ENCODE results near the gene B4GALT3.

The B4GALT3 gene

DNA sequence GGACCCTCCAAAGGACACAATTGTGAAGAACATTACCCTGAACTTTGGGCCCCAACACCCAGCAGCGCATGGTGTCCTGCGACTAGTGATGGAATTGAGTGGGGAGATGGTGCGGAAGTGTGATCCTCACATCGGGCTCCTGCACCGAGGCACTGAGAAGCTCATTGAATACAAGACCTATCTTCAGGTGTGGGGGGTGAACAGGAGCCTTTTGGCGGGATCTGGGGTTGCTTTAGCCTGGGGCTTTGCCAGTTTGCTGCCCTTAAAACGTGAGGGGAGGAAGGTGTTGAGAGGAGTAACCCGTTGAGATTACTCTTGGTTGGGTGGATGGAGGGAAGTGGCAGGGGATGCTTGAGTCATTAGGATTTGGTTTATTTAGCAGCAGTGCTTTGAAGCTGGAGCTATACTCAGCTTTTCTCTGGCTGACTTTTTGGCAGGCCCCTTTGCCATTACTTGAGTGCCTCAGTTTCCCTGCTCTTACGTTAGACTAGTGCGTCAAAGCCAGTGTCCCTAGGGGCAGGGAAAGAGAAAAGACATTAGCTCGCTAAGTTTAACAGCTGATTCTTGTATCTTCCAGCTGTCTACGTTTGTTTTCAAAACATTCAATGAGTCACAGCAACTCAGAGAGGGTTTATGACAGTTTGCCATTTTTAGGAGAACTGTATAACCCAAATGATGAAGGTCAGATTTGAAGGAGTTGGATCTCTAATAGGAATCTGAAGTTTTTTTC is 29.3 kb upstream of the B4GALT3 start:
- DNase-seq (ENCODE audit: low spot score) = no peak

DNA sequence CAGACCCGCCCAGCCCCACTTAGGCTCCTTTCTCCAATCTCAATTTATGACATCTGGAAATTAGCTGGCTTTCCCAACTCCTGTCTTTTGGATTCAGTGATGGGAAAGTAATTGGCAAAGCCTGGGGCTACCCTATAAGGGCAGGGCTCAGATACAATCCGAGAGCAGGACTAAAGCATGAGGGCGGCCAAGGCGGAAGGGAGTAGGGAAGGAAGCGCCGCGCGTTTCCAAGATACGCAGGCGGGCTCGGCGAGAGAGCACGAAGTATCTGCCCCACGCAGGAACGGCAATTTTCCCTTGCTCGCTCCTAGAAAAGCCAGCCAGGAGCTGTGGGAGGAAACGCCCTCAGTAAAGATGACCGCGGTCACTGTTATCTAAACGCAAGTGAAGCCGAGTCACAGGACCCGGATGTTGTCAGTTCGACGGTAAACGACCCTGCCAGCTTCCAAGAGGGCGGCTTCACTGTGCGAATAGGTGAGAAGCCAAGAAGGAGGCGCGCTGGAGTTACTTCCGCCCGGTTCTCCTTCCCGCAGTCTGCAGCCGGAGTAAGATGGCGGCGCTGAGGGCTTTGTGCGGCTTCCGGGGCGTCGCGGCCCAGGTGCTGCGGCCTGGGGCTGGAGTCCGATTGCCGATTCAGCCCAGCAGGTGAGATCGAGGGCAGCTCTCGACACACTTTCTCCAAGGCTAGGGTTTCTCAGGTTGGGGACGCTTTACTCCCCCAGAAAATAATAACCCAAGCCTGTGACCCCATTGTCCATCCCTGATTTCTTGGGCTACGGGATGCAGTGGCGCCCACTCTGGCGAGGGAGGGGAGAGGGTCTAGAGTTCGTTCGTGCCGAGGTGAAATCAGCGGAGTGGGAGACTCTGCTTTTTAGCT is 24.8 kb upstream of the B4GALT3 start, which contains the start of gene NDUFS2:
NDUFS2 (plus strand) TSS at position 532 of the 877 bp plus-strand sequence; CDS start at position 551, 19 bp downstream.
- DNase-seq (ENCODE audit: low spot score) = peak; percentile 99

- DNase-seq (ENCODE audit: low spot score) = peak; percentile 61
Observed at GRCh38 chr1:161200992-161201835, 23.9 kb upstream of the B4GALT3 start.

- peak; percentile 94 for DNase-seq (ENCODE audit: low spot score)
Observed at GRCh38 chr1:161200421-161200991, 23.2 kb upstream of the B4GALT3 start.

DNA sequence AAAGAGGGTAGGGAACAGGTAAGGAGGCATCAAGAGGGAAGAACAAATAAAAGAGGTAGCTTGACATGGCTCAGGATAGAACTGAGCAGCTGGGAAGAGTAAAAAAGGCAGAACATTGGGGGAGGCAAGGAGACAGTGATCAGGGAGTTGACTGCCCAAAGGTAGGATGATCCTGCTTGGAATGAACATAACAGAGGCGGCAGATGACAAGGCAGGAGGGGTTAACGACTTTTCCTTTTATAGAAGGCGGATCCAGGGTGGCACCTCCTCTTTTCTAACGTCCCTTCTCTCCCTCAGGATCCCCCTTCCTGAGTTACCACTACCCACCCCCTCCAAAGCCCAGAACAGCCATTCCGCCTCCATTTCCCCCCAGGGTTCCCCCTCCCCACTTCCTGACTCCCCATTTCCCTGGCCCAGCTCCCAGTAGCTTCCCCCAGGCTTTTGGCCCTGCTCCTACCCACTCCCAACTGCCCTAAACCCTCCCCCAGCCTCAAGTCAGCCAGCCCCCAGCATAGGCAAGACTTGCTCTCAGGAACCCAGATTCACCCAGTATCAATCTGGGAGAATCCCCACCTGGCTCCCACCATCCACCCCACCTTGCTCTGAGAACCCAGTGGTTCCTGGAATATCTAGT is 22.3 kb upstream of the B4GALT3 start:
- no peak for DNase-seq (ENCODE audit: low spot score)

DNA sequence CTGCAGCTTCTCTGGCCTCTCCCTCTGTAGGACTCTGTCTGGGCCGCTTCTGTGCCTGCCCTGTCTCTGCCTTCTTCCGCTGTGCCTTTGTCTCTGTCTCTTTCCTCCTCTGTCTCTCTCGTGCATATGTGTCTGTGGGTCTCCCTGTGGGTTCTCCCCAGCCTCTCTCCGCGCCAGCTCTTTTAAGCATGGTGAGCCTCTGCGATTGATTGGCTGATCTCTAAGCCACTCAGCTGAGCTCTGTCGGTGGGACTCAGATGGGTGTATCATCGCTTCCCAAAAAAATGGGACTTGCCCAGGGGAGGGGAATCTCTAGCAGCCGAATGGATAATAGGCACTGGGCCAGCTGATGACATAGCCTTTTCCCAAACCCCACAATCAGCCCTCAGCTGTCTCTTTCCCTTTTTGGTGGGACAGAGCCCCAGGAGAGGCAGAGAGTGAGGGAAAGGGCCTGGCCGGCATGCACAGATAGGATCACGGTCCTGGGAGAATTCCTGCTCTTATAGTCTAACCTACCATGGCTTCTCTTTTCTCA is 21.7 kb upstream of the B4GALT3 start, which contains the start of gene ADAMTS4:
ADAMTS4 (minus strand) TSS at position 158 of the 535 bp plus-strand sequence. CDS start 427 bp downstream, outside the sequence.
- DNase-seq (ENCODE audit: low spot score) = peak; percentile 95

DNA sequence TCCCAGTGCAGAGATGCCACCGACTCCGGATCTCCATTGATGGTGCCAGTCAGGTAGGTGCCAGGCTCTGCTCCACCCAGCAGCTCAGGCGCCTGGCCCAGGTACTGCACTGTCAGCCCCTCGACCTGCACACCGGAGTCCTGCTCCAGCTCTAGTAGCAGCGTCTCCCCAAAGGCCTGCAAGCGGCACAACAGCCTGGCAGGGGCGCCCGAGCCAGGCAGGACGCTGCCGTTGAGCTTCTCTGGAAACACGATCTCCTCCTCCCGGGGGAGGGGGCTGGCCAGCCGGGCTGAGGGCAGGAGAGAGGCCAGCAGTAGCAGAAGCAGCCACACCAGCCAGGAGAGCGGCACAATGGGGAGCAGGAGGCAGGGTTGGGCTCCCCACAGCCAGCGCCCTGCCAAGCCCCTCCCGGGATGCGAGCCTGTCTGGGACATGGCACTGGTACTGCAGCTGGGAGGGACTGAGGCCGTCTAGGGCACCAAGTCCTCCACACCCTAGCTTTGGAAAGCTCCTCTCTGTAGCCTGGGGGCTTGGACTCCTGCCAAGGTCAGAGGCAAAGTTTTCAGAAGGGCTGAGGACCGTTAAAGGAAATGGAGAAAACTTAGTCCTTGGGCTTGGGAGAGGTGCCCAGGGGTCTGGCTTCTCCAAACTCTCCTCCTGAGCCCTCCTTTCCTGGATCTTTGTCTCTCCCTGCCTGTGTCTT is 21.0 kb upstream of the B4GALT3 start:
- peak; percentile 57 for DNase-seq (ENCODE audit: low spot score)

DNA sequence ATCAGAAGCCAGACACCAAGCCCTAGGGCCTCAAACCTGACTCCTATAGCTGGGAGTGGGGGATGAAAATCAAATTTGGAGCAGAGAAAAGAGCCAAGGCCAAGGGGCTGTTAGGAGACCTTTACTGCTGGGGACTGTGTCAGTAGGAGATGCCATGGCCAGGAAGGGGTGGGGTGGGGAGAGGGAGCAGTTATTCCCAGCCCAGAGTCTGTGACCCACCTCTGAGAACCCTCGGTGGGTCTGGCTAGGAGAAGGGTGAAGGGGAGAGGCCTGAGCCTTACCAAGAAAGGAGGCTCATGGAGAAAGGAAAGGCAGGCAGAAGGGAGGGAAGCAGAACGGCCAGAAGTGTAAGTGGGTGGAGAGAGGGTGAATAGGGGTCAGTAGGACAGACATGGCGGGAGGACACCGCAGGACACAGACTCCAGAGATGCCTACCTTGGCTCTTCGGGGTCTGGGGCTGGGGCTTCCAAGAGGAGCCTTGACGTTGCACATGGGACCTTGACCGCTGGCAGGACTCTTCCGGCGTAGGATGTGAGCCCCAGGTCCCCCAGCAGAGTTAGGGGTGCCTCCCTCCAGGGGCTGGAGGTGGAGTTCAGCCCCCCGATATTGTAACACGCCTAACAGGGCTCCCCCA is 20.4 kb upstream of the B4GALT3 start:
- no peak for DNase-seq (ENCODE audit: low spot score)

- DNase-seq (ENCODE audit: low spot score) = no peak
Observed at GRCh38 chr1:161196521-161197451, 19.5 kb upstream of the B4GALT3 start.

DNA sequence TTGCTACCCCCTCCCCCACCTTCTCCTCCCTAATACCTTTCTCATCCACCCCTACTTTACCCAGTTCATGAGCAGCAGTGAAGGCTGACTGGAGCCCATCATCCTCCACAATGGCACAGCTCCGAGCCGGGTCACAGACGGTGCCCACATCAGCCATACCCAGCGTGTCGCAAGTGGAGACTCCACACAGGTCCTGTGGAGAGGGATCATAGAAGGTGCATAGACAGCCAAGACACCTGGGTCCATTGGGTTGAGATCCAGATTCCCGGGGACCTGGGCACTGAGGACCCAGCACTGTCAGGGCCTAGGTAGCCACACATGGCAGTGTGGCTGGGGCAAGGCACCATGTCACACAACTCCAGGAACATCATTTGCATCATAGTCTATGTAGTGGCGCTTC is 18.8 kb upstream of the B4GALT3 start:
- no peak for DNase-seq (ENCODE audit: low spot score)

GRCh38 chr1:161195171-161195570 is 17.9 kb upstream of the B4GALT3 start:
- no peak for DNase-seq (ENCODE audit: low spot score)

DNA sequence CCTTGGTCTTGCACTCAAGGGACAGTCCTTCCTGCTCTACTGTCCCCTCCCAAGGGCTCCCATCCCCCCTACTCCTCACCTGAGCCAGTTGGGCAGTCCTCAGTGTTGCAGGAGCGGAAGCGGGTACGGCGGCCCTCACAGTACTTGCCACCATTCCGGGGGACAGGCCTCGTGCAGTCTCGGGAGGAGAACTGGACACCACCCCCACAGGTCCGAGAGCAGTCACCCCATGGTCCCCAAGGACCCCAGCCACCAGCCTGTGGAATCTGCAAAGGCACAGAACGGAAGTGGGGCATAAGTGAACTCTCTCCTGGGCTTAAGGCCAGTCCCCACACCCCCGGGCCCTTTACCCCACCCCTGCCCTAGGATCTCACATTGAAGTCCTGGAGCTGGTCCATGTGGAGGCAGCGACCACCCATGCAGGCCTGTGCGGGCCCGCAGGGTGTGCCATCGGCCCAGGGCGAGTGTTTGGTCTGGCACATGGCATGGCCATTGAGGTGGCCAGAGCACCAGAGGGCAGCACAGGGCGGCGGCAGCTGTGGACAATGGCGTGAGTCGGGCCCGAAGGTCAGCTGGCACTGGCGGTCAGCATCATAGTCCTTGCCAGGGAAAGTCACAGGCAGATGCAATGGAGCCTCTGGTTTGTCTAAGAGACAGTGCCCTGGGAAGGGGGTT is 16.4 kb upstream of the B4GALT3 start:
- DNase-seq (ENCODE audit: low spot score) = peak; percentile 86

GRCh38 chr1:161192476-161193465 is 15.5 kb upstream of the B4GALT3 start:
- peak; percentile 71 for DNase-seq (ENCODE audit: low spot score)

- DNase-seq (ENCODE audit: low spot score) = no peak
Observed at GRCh38 chr1:161191971-161192370, 14.7 kb upstream of the B4GALT3 start.

DNA sequence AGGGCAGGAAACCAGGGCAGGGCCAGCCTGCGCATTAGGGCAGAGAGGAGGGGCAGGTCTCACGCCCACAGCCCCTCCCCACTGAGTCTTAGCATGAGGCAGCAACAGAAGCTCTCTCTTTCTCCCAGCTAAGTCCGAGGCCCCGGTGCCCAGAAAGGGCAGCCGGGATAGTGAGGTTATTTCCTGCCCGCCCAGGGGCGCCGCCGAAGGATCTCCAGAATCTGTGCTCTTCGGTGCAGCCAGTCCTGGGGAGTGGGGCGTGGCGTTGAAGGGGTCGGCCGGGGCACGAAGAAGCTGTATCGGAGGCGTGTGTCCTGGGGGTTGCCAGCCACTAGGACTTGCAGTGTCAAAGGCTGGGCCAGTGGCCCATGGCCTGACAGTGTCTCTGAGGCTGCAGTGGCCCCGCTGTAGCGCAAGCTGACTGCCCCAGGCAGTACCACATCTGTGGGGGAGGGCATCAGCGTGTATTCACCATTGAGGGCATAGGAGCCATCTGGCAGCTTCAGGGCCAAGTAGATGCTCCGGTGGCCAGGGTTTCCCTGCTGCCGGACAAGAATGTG is 13.7 kb upstream of the B4GALT3 start:
- no peak for DNase-seq (ENCODE audit: low spot score)

GRCh38 chr1:161189036-161189435 is 11.7 kb upstream of the B4GALT3 start:
- DNase-seq (ENCODE audit: low spot score) = no peak
